Measurements from ENCODE around the gene CCDC196.

The CCDC196 gene

DNA sequence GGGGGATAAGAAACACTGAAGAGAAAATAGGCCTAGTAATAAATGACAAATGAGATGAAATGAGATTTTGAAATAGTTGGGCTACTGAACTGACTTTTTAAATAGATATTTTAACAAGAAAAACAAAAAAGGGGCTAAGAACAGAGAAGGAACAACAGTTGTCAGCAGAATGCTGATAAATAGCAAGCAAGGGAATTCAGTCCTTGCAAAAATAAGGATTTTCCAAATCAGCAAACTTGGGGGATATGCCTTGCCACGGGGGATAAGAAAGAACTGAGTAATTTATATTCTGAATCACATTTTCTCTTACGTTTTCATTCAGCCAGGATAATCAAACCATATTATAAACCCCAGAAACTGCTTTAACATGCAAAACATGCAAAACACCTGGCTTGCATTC, 12.9 kb upstream of the CCDC196 start:
- no peaks in the 10 kb centered on the region for H3K27me3 ChIP-seq (ENCODE audit: low read depth, low read length)
- no peaks in the 10 kb centered on the region for H4K20me1 ChIP-seq (ENCODE audit: insufficient read depth, low read length)
- TF ChIP-seq EZH2phosphoT487 (IDR thresholded peaks at IDR 0.05; ENCODE audit: low read depth) (no peak), CTCF (IDR thresholded peaks at IDR 0.05; ENCODE audit: low read depth, low read length) (no peak)

DNA sequence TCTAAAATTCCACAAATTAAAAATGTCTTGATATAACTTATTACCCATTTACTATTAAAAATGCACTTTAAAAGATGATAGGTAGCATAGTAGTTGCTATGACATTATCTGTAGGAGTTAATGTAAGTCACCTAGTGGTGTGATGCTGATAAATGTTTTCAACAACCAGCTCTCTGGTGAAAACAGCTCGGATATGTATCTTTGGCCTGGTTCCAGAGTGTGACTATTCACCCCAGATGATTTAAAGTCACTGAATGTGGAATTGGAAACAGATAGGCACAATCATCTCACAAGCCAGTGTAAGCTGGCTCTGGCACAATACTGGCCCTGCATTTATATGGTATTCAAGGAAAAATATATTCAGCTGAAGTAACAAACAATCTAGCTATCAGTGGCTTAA, 9.2 kb upstream of the CCDC196 start:
- no peaks in the 10 kb centered on the region for H3K36me3 ChIP-seq (replicated peaks; ENCODE audit: low read depth, low read length)

More for the DNA sequence above, 12.9 kb upstream of the CCDC196 start:
- Histone ChIP-seq H3K4me3 (ENCODE audit: low read length) (no peak overlapping the region), H3K79me2 (ENCODE audit: low read length) (no peaks in the 10 kb centered on the region), H3K9me3 (ENCODE audit: insufficient read depth, low read length) (peaks cover 13% of the 10 kb centered on the region; the same call in 1 of the 2 replicates), H3K9ac (ENCODE audit: low read length) (no peak overlapping the region), H3K4me1 (ENCODE audit: low read length) (no peaks in the 10 kb centered on the region), H3K4me2 (ENCODE audit: low read length) (no peak overlapping the region), H3K27ac (ENCODE audit: low read length) (no peak overlapping the region), H2AFZ (ENCODE audit: low read depth, low read length) (no peak overlapping the region), H3K36me3 (replicated peaks; ENCODE audit: low read depth, low read length) (no peaks in the 10 kb centered on the region)

DNA sequence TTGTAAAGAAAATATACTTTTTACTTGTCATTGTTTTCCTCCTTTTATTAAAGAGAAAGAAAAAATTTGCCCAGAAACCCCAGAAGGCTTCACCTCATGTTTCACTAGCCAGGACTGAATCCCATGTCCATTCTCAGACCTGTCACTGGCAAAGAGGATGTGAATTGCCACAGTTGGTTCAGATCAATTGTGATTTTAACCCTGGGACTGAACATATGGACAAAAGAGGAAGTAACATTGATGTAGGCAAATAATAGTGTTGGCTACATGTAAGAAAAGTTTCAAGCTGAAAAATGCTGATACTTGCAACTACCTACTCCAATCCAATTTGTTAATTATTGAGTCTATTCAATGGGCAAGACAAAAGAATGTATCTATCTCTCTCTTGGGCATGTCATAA, 8.6 kb upstream of the CCDC196 start:
- TF ChIP-seq CTCF (IDR thresholded peaks at IDR 0.05; ENCODE audit: low read depth, low read length) = no peak

More for the DNA sequence above, 9.2 kb upstream of the CCDC196 start:
- no peak overlapping the region for H3K9ac ChIP-seq (ENCODE audit: low read length)
- H3K4me3 ChIP-seq (ENCODE audit: low read length) = no peak overlapping the region
- H3K9me3 ChIP-seq (ENCODE audit: insufficient read depth, low read length) = no peaks in the 10 kb centered on the region
- H3K27me3 ChIP-seq (ENCODE audit: low read depth, low read length) = no peaks in the 10 kb centered on the region
- H3K4me2 ChIP-seq (ENCODE audit: low read length) = no peak overlapping the region
- H2AFZ ChIP-seq (ENCODE audit: low read depth, low read length) = no peak overlapping the region
- H3K27ac ChIP-seq (ENCODE audit: low read length) = no peak overlapping the region
- no peaks in the 10 kb centered on the region for H3K4me1 ChIP-seq (ENCODE audit: low read length)
- H4K20me1 ChIP-seq (ENCODE audit: insufficient read depth, low read length) = no peaks in the 10 kb centered on the region
- H3K79me2 ChIP-seq (ENCODE audit: low read length) = no peaks in the 10 kb centered on the region
- TF ChIP-seq CTCF (IDR thresholded peaks at IDR 0.05; ENCODE audit: low read depth, low read length) (no peak), EZH2phosphoT487 (IDR thresholded peaks at IDR 0.05; ENCODE audit: low read depth) (no peak)

DNA sequence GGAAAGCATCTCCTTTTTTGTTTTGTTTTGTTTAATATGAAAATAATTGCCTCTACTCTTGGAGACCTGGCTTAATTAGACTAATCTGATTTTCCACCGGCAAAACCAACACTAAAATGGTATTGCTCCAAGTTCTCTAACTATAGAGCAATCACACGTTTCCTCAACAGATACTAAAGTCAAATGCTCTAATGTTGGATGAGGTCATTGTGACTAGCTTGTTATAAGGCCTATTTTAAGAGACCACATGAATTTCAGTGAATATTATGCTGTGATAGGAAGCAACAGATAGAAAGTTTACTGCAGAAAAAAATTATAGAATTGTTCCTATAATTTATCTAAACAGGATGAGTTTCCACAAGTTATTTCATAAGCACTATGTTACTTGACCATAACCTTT, 3.3 kb upstream of the CCDC196 start:
- Histone ChIP-seq H3K9ac (ENCODE audit: low read length) (no peak overlapping the region), H3K36me3 (replicated peaks; ENCODE audit: low read depth, low read length) (no peaks in the 10 kb centered on the region), H3K4me1 (ENCODE audit: low read length) (no peaks in the 10 kb centered on the region), H3K27me3 (ENCODE audit: low read depth, low read length) (no peaks in the 10 kb centered on the region), H3K4me2 (ENCODE audit: low read length) (no peak overlapping the region), H2AFZ (ENCODE audit: low read depth, low read length) (no peak overlapping the region), H3K79me2 (ENCODE audit: low read length) (no peaks in the 10 kb centered on the region), H3K27ac (ENCODE audit: low read length) (no peak overlapping the region), H4K20me1 (ENCODE audit: insufficient read depth, low read length) (no peaks in the 10 kb centered on the region), H3K9me3 (ENCODE audit: insufficient read depth, low read length) (no peaks in the 10 kb centered on the region), H3K4me3 (ENCODE audit: low read length) (no peak overlapping the region)
- TF ChIP-seq EZH2phosphoT487 (IDR thresholded peaks at IDR 0.05; ENCODE audit: low read depth) (no peak), CTCF (IDR thresholded peaks at IDR 0.05; ENCODE audit: low read depth, low read length) (no peak)

More for the DNA sequence above, 8.6 kb upstream of the CCDC196 start:
- Histone ChIP-seq H2AFZ (ENCODE audit: low read depth, low read length) (no peak overlapping the region), H3K27me3 (ENCODE audit: low read depth, low read length) (no peaks in the 10 kb centered on the region), H3K27ac (ENCODE audit: low read length) (no peak overlapping the region), H4K20me1 (ENCODE audit: insufficient read depth, low read length) (no peaks in the 10 kb centered on the region), H3K9ac (ENCODE audit: low read length) (no peak overlapping the region), H3K4me3 (ENCODE audit: low read length) (no peak overlapping the region), H3K79me2 (ENCODE audit: low read length) (no peaks in the 10 kb centered on the region), H3K4me2 (ENCODE audit: low read length) (no peak overlapping the region), H3K36me3 (replicated peaks; ENCODE audit: low read depth, low read length) (no peaks in the 10 kb centered on the region), H3K9me3 (ENCODE audit: insufficient read depth, low read length) (no peaks in the 10 kb centered on the region), H3K4me1 (ENCODE audit: low read length) (no peaks in the 10 kb centered on the region)

Measured in OCI-LY3 (cell line).